Fibroblast of lung (primary cell): Measurements from ENCODE around the gene ST6GALNAC6. TPM values are rescaled to one million over a fixed set of nuclear protein-coding genes. Genes with fewer than 3 reads are reported as not detected.
A peak's percentile ranks its signal among the peaks of the same experiment; 100 is the strongest.

Source experiments
- DNase-seq, 2 donors: peaks; one replicate each; pipeline versions ENCODE4 v3.0.0 to v3.0.0-alpha.2; 2010; ENCODE audit warnings: low read depth in 2 of 2
- H2AFZ ChIP-seq: 2 replicates; pipeline ENCODE4 v1.5.1; 2012; ENCODE audit warnings: low read length, control low read depth, inconsistent platforms
- H3K27ac ChIP-seq: 2 replicates; pipeline ENCODE4 v1.5.1; 2011; ENCODE audit warnings: low read length, control low read depth; ENCODE audit not compliant: insufficient read depth
- H3K27me3 ChIP-seq: 2 replicates; pipeline ENCODE4 v1.5.1; 2011; ENCODE audit warnings: mild to moderate bottlenecking, low read length; ENCODE audit not compliant: control insufficient read depth, insufficient read depth
- H3K36me3 ChIP-seq: 2 replicates; pipeline ENCODE4 v1.5.1; 2011; ENCODE audit warnings: low read length; ENCODE audit not compliant: control insufficient read depth, insufficient read depth
- H3K4me1 ChIP-seq: 2 replicates; pipeline ENCODE4 v1.5.1; 2011; ENCODE audit warnings: low read length; ENCODE audit not compliant: control insufficient read depth, insufficient read depth; ENCODE audit errors: extremely low read depth
- H3K4me2 ChIP-seq: 2 replicates; pipeline ENCODE4 v1.5.1; 2011; ENCODE audit warnings: low read length, control low read depth; ENCODE audit not compliant: insufficient read depth; ENCODE audit errors: extremely low read depth
- H3K4me3 ChIP-seq, 4 experiments: fragments of 200-600 bp in 1 of 4; sonication (generic) in 1 of 4; replicated peaks in 1 of 4; 2 replicates each; pipeline ENCODE4 v1.5.1; 2011 to 2016; ENCODE audit warnings: low read length in 4 of 4, low read depth in 3 of 4, mild to moderate bottlenecking in 3 of 4, control low read depth in 2 of 4, inconsistent platforms in 1 of 4, mixed read lengths in 1 of 4; ENCODE audit not compliant: insufficient read depth in 1 of 4; ENCODE audit errors: control extremely low read depth in 1 of 4
- H3K79me2 ChIP-seq: 2 replicates; pipeline ENCODE4 v1.5.1; 2012; ENCODE audit warnings: mild to moderate bottlenecking, low read length, inconsistent platforms; ENCODE audit not compliant: control insufficient read depth, insufficient read depth
- H3K9ac ChIP-seq: 2 replicates; pipeline ENCODE4 v1.5.1; 2011; ENCODE audit warnings: mild to moderate bottlenecking, low read length, control low read depth; ENCODE audit not compliant: insufficient read depth
- H3K9me3 ChIP-seq: 2 replicates; pipeline ENCODE4 v1.5.1; 2012; ENCODE audit warnings: low read depth, low read length; ENCODE audit not compliant: control insufficient read depth, insufficient read depth
- H4K20me1 ChIP-seq: 2 replicates; pipeline ENCODE4 v1.5.1; 2011; ENCODE audit warnings: low read length; ENCODE audit not compliant: control insufficient read depth, insufficient read depth; ENCODE audit errors: extremely low read depth
- CTCF ChIP-seq, 2 donors: IDR thresholded peaks in 1 of 2; conservative IDR thresholded peaks in 1 of 2; 1 replicate in 1 of 2; 2 replicates in 1 of 2; pipeline ENCODE4 v1.5.1; 2011 to 2012; ENCODE audit warnings: low read length in 2 of 2, control low read depth in 1 of 2, inconsistent platforms in 1 of 2, low read depth in 1 of 2, mild to moderate bottlenecking in 1 of 2
- EZH2 ChIP-seq: IDR thresholded peaks from 2 replicates; pipeline ENCODE4 v1.5.1; 2012; ENCODE audit warnings: low read length, control low read depth, mild to moderate bottlenecking; ENCODE audit errors: missing control alignments
- polyA plus RNA-seq, 2 donors: library from polyadenylated mRNA; depleted of rRNA in 1 of 2; stranded (reverse) in 1 of 2; unstranded in 1 of 2; fragments of >200 nt; gene quantifications; 2 replicates each; pipeline ENCODE4 v1.2.1, GENCODE V29; 2011 to 2012; ENCODE audit warnings: missing spikeins in 1 of 2
- total RNA-seq: library from RNA; depleted of rRNA; stranded (reverse); fragments of >200 nt; gene quantifications from 2 replicates; pipeline ENCODE4 v1.2.1, GENCODE V29; 2014

The ST6GALNAC6 gene
- total and polyA plus RNA-seq, 2 donors (not counting 1 experiment from before 2014, with no cell fraction given), result 56.0 to 69.5 TPM

GRCh38 chr9:127936347-127936852 lies 37.0 kb upstream of the ST6GALNAC6 start:
- Histone ChIP-seq H3K27ac (peak overlapping the region; percentile 74), H3K9ac (no peak overlapping the region), H3K4me3 (peak overlapping the region; percentile 68 to 93 (median 77)), H2AFZ (no peak overlapping the region), H4K20me1 (no peaks in the 10 kb centered on the region), H3K9me3 (no peaks in the 10 kb centered on the region), H3K27me3 (no peaks in the 10 kb centered on the region), H3K4me2 (peak overlapping the region; percentile 95), H3K4me1 (peaks cover 20% of the 10 kb centered on the region), H3K36me3 (peaks cover 5% of the 10 kb centered on the region), H3K79me2 (peaks cover 30% of the 10 kb centered on the region)
- DNase-seq, result no peak
- no peak for TF ChIP-seq CTCF (conservative IDR thresholded peaks at IDR 0.05 in 1 of 2, IDR thresholded peaks at IDR 0.05 in 1 of 2; ENCODE audit: low read depth in 1 of 2, low read length in 2 of 2)
- TF ChIP-seq EZH2, result no peak

GRCh38 chr9:127935765-127936221 lies 36.4 kb upstream of the ST6GALNAC6 start:
- peak overlapping the region in 3 of 4 experiments; percentile 68 to 78 (median 76) for H3K4me3 ChIP-seq
- peak in 1 of 2 donors; percentile 40 for DNase-seq

GRCh38 chr9:127934986-127935385 lies 35.6 kb upstream of the ST6GALNAC6 start:
- Histone ChIP-seq H3K27me3 (no peaks in the 10 kb centered on the region), H3K27ac (no peak overlapping the region), H2AFZ (no peak overlapping the region), H3K4me3 (no peak overlapping the region), H3K9ac (no peak overlapping the region), H4K20me1 (no peaks in the 10 kb centered on the region), H3K79me2 (peaks cover 30% of the 10 kb centered on the region), H3K4me2 (no peak overlapping the region), H3K36me3 (peaks cover 5% of the 10 kb centered on the region), H3K4me1 (peaks cover 25% of the 10 kb centered on the region), H3K9me3 (no peaks in the 10 kb centered on the region)
- TF ChIP-seq EZH2 (no peak), CTCF (conservative IDR thresholded peaks at IDR 0.05 in 1 of 2, IDR thresholded peaks at IDR 0.05 in 1 of 2; ENCODE audit: low read depth in 1 of 2, low read length in 2 of 2) (no peak)
- DNase-seq, result no peak

More at GRCh38 chr9:127935765-127936221, 36.4 kb upstream of the ST6GALNAC6 start:
- Histone ChIP-seq H3K27ac (no peak overlapping the region), H3K4me1 (peaks cover 25% of the 10 kb centered on the region), H3K27me3 (no peaks in the 10 kb centered on the region), H3K79me2 (peaks cover 30% of the 10 kb centered on the region), H4K20me1 (no peaks in the 10 kb centered on the region), H3K36me3 (peaks cover 5% of the 10 kb centered on the region), H2AFZ (no peak overlapping the region), H3K4me2 (peak overlapping the region; percentile 95), H3K9me3 (no peaks in the 10 kb centered on the region), H3K9ac (no peak overlapping the region)
- TF ChIP-seq CTCF (conservative IDR thresholded peaks at IDR 0.05 in 1 of 2, IDR thresholded peaks at IDR 0.05 in 1 of 2; ENCODE audit: low read depth in 1 of 2, low read length in 2 of 2) (no peak), EZH2 (no peak)
